Right ventricle myocardium superior (tissue), 1 donor: ENCODE data around the gene GIPC2. TPM values are rescaled to one million over a fixed set of nuclear protein-coding genes. Genes with fewer than 3 reads are reported as not detected.

Experiments
- ATAC-seq: fragments of 200-7000 bp; cut with Tn5 transposase; one replicate; pipeline ENCODE4 v1.9.1; 2020; ENCODE audit warnings: mild to moderate bottlenecking; ENCODE audit not compliant: poor library complexity
- DNase-seq: peaks from one replicate; pipeline ENCODE4 v3.0.0-alpha.2; 2020
- intact Hi-C: fragments of 100-400 bp; cut with DNase I; formaldehyde crosslinking; loops from one replicate; pipeline ENCODE4 v1.11.2; 2022
- total RNA-seq: library from RNA; stranded (reverse); fragmentation: NEBNext Ultra II Directional; extraction: Animal tissue kit (Norgen Biotek cat#: 25700); gene quantifications from one replicate; pipeline ENCODE4 v1.2.1, GENCODE V29; 2021
- donor health status: DM: no; HTN: yes; CAD: no; lungs with severe emphysema.

The GIPC2 gene
- total RNA-seq, 1 donor from 2014 or later = 2.0 TPM

DNA sequence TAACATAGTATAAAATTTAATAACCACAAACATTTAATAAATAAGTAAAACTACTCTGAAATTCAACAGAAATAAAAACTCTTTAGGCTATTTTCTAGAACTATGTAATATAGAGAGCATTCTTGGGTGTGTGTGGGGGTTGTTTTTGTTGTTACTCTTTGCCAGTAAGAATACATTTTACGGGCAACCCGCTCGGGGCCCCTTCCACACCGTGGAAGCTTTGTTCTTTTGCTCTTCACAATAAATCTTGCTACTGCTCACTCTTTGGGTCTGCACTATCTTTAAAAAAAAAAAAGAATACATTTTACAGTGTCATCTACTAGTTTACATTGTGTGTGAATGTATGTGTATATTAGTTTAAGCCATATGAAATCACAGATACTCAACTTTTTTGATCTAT is 16.0 kb upstream of the GIPC2 start:
- DNase-seq = no peak
- no peak for ATAC-seq

DNA sequence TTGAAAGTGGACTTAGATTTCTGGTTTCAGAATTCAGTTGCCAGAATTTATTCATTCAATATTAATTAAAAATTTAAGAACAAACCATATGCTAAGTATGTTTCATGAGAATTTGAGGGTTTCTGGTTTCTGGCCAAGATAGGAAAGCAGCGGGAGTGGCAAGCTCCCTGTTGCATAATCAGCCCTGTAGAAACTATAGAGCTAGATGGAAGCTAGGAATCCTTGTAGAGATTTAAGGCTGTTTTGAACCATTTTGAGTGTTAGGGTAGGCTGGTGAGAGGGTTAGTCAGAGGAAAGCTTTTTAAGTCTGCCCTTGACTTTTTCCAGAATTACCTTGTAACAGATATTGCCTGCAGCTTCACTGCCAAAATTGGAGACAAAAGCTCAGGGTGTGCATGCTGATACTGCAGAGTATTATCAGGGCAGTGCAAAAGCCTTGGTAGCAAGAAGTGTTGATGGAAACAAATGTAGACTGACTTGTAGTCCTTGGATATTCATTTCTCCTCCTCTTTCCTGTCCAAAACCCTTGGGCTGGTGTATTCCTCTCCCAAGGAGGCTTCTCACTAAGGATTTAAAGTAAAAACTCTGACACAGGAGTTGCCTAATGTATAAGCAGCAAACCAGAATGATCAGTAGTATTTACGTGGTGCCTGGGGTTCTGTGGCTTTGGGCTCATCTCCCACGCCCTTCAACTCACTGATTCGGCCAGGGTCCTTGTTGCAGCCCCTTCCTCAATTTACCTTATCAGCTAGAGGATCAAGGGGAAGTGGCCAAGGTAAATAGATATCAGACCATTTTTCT is 12.6 kb upstream of the GIPC2 start:
- intact Hi-C loops = no loop called here
- ATAC-seq (peak; percentile 84), DNase-seq (no peak)

More for the DNA sequence above, 16.0 kb upstream of the GIPC2 start:
- intact Hi-C loops = no loop called here

DNA sequence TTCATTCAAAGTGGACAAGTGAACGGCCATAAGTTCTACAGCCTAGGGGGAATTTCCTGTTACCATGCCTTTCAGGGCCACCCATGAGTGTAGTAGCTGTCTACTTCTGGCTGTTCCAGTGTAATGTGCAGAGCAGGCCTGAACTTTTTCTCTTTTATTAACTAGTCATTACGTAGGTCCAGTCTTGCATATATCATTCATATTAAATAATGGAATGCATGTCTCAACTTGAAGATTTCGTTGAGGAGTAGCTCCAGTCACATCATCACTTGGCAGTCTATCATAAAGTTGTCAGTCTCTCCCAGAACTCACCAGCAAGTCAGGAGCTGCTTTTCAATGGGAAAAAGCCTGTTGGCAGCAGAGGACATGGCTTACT is 12.0 kb upstream of the GIPC2 start:
- intact Hi-C loops = no loop called here
- no peak for DNase-seq
- peak; percentile 25 for ATAC-seq

DNA sequence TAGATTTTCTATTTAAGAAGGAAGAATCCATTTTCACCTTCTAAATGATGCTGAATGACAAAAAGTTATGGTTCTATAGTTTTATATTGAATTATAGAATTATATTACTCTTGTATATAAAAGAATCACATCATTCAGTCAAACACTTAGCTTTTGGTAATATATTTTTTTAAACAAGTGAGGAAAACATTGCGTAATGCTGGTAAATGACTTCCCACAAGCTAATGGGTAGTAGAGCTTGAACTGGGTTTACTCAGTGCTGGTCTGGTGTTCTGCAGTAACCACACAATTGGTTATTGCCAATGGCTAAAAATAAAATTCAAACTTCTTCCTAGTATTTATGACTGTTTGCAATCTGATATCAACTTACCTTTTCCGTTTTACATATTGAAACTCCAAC is 10.6 kb upstream of the GIPC2 start:
- intact Hi-C loops = no loop called here
- no peak for DNase-seq
- no peak for ATAC-seq

DNA sequence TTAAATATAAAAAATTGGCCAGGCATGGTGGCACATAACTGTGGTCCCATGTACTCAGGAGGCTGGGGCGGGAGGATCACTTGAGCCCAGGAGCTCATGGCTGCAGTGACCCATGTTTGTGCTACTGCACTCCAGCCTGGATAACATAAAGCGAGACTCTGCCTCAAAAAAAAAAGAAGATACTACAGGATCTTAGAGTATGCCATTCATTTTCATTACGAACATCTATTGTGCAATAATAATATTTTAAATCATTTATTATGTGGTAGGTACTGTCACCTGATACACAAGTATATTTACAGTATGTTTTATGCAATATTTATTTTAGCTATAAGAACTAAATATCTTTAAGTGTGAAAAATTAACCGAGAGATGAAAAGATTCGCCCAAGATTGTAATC is 9.3 kb upstream of the GIPC2 start:
- no peak for DNase-seq
- no peak for ATAC-seq
- intact Hi-C loops = no loop called here

DNA sequence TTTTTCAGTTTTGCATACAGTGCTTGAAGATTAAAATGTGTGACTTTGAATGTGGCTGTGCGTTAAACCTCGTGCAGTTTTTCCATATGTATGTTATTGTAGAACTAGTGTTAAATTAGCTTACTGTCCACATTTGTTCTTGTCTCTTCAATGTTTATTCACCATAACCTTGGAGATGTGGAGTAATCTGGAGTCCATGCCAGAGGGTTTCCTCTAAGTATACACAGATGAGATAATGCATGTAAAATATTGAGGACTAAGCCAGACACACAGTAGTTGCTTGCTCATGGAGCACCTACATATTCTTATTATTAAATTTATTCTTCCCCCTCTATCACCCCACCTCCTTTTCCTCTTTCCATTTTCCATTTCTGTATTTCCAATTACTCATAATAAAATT is 7.7 kb upstream of the GIPC2 start:
- intact Hi-C loops = no loop called here
- ATAC-seq = no peak
- DNase-seq = no peak

DNA sequence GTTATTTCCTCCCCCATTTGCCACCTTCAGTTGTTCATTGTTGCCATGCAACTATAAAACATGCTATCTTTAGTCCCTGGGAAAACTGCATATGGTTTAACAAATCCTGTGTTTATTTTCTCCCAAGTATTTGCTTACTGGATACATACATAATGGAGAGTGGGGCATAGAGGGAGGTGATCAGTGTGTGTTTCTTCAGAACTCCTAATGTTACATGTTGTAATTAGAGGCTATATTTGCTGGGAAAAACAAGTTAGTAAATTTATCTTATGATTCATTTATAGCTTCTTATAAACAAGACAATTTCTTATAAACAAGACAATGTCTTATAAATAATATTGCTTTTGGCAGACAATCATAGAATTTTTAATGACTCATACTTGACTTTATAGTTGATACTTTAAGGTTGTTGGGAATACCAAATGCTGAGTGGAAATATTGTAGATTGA is 7.3 kb upstream of the GIPC2 start:
- ATAC-seq = no peak
- DNase-seq = no peak
- intact Hi-C loops = no loop called here

DNA sequence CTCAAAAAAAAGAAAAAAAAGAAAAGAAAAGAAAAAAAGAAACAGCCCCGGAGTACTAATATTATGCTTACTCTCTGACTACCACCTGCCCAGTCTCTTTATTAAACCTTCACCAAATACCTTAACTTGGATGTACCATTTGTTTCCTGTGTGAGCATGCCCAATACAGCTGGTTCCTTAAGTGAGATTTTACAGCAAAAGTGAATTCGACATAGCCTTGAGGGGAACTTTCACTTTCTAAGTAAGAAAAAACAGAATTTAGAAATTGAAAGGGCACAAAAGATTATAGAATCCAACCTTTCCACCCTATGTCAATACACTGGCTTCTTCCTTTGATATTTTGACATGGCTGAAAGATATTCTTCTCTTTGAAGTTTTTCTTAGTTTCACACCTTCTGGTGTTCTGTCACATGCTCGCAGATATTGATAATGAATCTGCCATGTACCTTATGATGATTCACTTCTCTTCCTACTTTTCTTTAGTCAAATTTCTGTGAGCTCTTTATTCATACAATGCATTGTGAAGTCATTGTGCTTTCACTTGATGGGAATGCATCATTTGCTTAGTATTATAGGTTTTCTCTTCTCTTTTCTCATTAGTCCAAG is 5.2 kb upstream of the GIPC2 start:
- DNase-seq (no peak), ATAC-seq (no peak)
- intact Hi-C loops = no loop called here

DNA sequence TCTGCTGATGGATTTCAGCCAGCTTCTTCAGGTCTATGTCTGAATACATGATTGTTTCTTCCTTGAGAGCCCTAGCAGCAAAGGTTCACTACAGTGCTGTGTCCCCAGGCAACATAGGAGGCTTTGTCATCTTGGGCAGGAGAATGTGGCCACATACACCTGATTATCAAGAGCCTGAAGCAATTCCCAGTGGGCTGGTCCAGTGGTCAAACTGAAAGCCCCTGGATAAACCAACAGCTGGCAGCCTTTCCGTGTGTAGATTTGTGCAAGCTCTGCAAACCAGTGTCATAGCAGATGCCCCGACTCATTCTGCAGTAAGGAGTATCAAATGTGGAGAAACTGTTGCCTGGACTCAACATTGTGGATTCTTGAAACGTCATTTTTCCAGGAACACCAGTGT is 2.3 kb upstream of the GIPC2 start:
- DNase-seq = no peak
- ATAC-seq = no peak
- intact Hi-C loops = no loop called here

DNA sequence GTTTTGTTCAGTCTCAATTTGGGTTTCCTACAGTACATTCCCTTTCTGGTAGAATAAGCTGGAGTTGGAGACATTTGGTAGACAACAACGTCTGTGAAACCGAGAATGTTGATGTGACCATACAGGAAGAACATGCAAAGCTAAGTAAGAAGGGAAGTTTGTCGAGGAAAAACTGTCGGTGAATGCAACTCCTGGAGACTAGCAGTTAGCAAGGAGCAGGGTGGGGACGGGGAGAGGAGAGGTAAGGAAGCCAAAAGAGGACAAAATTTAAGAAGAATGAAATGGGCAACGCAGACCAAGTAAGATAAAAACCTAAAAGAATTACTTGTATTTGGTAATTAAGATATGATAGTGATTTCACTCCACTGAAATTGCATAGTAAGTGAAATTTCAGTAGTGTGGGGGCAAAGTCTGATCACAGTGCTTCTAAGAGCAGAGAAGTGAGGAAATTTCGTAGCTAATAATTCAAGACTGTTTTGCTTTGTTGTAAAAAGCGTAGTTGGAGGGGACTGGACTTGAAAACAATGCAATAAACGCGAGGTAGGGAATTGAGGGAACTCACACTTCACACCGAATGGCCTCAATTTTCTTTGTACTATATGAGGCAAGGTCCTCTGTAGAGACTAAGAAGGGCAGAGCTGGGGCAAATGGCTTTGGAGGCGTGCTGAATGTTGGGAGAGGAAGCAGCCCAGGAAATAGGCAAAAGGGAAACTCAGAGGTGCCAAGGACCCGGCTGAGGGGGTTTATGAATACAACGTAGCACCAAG is 787 bp upstream of the GIPC2 start:
- peak; percentile 10 for ATAC-seq
- intact Hi-C loops = loop anchor here (5.0 kb wide), 1 partner anchor 33 kb away; no protein-coding TSS in a partner anchor
- no peak for DNase-seq

DNA sequence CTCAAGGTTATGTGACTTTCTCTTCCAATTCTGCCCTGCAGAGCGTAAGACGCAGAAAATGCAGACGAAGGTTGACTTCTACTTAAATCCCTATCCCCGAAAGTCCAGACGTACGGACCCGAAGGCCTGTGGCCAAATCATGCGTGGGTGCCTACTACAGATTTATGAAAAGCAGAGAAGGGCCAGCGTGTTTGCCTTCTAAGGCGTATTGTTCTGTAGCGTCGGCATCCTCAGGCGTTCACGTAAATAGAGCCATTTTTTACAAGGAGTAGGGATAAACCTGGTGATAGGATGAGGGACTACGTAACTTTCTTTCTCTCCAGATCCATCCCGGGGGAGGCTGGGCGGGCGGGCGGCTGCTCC is 222 bp upstream of the GIPC2 start:
- DNase-seq (no peak), ATAC-seq (no peak)
- intact Hi-C loops = loop anchor here (5.0 kb wide), 1 partner anchor 33 kb away; no protein-coding TSS in a partner anchor

DNA sequence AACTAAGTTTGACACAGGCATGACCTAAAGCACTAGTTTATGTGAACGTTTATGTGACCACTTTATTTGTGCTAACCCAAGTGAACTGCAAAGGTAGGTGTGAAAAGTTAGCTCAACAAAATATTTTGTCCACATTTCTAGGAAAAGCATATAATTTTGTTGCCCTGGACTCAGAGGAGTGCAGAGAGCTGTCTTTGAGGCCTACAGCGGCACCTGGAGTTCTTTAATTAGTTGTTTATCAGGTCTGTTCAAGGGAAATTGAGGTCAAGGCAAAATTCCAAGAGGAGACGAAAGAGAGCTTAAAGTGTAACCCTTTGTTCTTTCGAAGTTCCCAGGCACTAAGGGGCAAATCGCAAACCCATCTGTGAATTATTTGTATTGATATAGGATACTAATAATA is 1.3 kb downstream of the GIPC2 start:
- intact Hi-C loops = loop anchor here (2.0 to 5.0 kb wide), 2 partner anchors 35 to 68 kb away; partner anchors contain the start of gene FUBP1
- ATAC-seq = peak; percentile 66
- DNase-seq = no peak

DNA sequence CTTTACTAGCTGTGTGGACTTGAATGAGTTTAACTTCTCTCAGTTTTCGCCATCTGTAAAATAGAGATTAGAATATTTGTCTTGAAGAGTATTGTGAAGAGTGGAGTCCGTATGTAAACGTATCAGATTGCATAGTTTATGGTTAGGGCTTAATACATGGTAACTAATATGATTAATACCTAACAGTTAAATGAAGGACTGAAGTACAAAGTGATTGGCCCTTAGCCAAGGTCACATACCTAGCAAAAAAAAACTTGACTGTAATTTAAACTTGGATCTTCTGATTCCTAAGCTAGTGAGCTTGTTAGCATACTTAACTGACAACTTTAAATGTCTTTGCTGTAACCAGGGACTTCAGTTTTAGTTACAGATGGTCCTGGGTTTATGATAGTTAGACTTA is 1.9 kb downstream of the GIPC2 start:
- ATAC-seq (no peak), DNase-seq (no peak)
- intact Hi-C loops = loop anchor here (2.0 to 5.0 kb wide), 2 partner anchors 35 to 69 kb away; partner anchors contain the start of gene FUBP1

DNA sequence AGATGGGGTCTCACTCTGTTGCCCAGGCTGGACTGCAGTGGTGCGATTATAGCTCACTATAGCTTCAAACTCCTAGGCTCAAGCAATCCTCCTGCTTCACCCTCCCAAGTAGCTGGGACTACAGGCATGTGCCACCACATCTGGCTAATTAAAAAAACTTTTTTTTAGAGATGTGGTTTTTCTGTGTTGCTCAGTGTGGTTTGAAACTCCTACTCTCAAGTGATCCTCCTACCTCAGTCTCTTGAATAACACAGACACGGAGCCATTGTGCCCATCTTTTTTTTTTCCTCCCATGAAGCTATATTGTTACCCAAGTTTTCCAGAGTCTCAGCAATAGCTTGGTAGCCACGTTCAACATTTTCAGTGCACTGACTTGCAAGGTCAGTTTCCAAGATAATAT is 2.7 kb downstream of the GIPC2 start:
- ATAC-seq = no peak
- intact Hi-C loops = loop anchor here (5.0 kb wide), 1 partner anchor 36 kb away; no protein-coding TSS in a partner anchor
- no peak for DNase-seq

DNA sequence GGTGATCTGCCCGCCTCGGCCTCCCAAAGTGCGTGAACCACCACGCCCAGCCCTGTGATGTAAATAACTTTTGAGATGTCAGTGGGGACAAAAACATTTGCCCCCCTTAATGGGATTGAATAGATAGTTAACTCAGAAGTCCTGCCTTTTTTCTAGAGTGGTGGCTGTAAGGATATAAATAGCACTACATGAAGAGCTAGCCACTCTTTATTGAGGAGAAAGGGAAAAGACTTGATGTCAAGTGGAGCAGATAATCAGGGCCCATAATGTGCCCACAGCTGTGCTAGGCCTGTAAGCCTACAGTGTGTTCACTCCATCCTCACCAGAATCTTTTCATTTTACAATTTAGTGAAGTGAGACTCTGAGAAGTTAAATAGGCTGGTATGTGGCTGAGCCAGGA is 3.6 kb downstream of the GIPC2 start:
- ATAC-seq (peak; percentile 34), DNase-seq (no peak)
- intact Hi-C loops = loop anchor here (5.0 kb wide), 1 partner anchor 37 kb away; no protein-coding TSS in a partner anchor

DNA sequence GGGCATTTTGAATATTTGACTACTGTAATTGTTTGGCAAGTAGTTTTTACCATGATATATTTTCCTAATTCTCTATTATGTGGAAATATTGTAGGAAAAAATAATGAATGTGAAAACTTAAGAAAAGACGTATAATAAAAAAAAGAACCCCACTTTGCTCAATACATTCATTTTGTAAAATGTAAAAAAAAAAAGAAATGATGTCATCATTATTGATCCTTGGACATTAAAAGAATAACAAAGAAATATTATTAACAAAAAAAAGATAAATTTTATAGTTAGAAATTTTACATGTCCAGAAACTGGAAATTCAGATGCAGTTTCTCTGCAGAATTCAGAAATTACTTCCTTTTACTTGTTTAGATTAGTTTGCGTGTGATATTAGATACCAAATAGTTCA is 5.2 kb downstream of the GIPC2 start:
- no peak for DNase-seq
- intact Hi-C loops = no loop called here
- ATAC-seq = no peak

DNA sequence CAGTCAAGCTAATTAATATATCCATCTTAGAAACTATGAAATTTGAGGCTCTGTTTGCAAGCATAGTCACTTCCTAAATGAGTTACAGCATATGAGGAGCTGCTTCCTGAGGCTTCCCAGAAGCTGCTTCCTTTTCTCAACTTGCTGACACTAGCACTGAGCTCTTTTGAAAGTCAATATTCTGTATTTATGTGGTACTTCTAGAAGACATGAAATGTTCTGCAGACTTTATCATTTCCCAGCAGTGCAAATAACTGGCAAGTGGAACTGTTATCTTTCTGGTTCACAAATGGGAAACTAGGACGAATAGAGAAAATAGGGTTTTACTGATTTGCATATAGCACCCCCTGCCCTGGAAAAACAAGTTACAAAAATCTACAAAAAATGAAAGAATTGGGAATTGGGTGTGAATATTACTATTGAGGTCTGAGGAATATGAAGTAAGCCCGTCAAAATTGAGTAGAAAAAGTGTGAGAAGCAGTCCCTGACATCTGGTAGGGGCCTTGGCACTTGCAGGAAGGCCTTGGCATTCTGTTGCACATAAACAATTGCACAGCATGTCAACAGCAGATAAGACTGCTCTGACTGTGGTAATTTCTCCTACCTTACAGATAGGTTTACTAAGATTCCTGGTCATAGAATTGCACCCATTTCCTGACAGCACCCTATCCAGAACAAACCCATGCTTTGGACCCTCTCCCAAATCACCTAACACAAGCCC is 7.1 kb downstream of the GIPC2 start:
- intact Hi-C loops = no loop called here
- DNase-seq = no peak
- ATAC-seq = peak; percentile 32

DNA sequence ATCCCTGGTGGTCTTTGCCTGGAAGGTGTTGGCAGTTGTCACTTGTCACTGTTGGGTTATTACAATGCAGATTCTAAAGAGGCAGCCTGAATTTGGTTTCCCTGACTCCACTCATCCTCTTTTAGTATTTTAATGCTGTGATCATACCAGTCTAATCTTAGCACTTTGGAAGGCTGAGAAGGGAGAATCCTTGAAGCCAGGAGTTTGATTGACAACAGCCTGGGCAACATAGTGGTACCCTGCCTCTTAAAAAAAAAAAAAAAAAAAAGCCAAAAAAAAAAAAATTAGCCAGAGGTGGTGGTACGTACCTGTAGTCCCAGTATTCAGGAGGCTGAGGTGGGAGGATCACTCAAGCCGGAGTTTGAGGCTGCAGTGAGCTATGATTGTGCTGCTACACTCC is 7.7 kb downstream of the GIPC2 start:
- DNase-seq (no peak), ATAC-seq (no peak)
- intact Hi-C loops = no loop called here

DNA sequence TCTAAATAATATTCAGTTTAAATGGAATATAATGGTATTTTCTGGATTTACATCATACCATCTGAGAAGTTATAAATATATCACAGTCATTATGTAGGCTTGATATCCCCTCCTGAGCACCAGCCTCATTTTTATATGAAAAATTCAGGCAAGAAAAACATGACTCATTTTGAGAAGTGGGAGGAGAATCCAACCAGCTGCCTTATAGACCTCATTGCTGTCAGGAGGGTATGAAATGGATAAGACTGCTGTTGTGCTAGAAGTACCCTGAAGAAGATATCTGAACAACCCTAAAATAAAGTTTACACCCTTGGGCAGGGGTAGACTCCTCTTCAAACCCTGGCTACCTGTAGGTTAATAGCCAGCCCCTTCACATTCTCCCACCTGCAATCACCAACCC is 8.8 kb downstream of the GIPC2 start:
- intact Hi-C loops = no loop called here
- ATAC-seq (no peak), DNase-seq (no peak)
